ENCODE measurements around the gene WNT4.

- no peak for TF ChIP-seq CTCF (IDR thresholded peaks at IDR 0.05; ENCODE audit: low read depth, low read length)
- no peak for TF ChIP-seq EZH2phosphoT487 (IDR thresholded peaks at IDR 0.05; ENCODE audit: low read depth)
Measured at GRCh38 chr1:22107126-22107525, 35.8 kb downstream of the WNT4 start.
